Measurements from ENCODE around the gene LRRC37A.
"Not testable (repeated sequence)": the region's sequence is repeated elsewhere in the genome, so short reads cannot be mapped to it uniquely, and the experiment has no call there.

Gene LRRC37A

GRCh38 chr17:46294831-46295230 is at the start of gene LRRC37A:
LRRC37A (plus strand) TSS chr17:46295131; CDS start chr17:46295134, 3 bp downstream.
- DNase-seq: not testable (repeated sequence)

GRCh38 chr17:46249153-46249552 is 45.8 kb upstream of the LRRC37A start:
- not testable (repeated sequence) for DNase-seq

GRCh38 chr17:46252804-46253203 is 42.1 kb upstream of the LRRC37A start:
- DNase-seq: not testable (repeated sequence)

- peak; percentile 98 for DNase-seq
These were observed 41.2 kb upstream of the LRRC37A start for GRCh38 chr17:46253722-46254121.

GRCh38 chr17:46254215-46254614 is 40.7 kb upstream of the LRRC37A start:
- DNase-seq: not testable (repeated sequence)

GRCh38 chr17:46256369-46256768 is 38.6 kb upstream of the LRRC37A start:
- not testable (repeated sequence) for DNase-seq

GRCh38 chr17:46259845-46260661 is 34.9 kb upstream of the LRRC37A start:
- peak; percentile 57 for DNase-seq

- no peak for DNase-seq
These were observed 32.7 kb upstream of the LRRC37A start for GRCh38 chr17:46262271-46262670.

GRCh38 chr17:46264456-46265198 is 30.3 kb upstream of the LRRC37A start:
- no peak for DNase-seq

- not testable (repeated sequence) for DNase-seq
These were observed 28.8 kb upstream of the LRRC37A start for GRCh38 chr17:46266063-46266655.

GRCh38 chr17:46266656-46267544 is 28.0 kb upstream of the LRRC37A start:
- peak; percentile 73 for DNase-seq

- DNase-seq: no peak
These were observed 24.9 kb upstream of the LRRC37A start for GRCh38 chr17:46270032-46270431.

GRCh38 chr17:46273541-46274236 is 21.2 kb upstream of the LRRC37A start:
- DNase-seq: no peak

- DNase-seq: no peak
These were observed 20.7 kb upstream of the LRRC37A start for GRCh38 chr17:46274238-46274637.

GRCh38 chr17:46276728-46277479 is 18.0 kb upstream of the LRRC37A start:
- DNase-seq: not testable (repeated sequence)

- DNase-seq: not testable (repeated sequence)
These were observed 13.6 kb upstream of the LRRC37A start for GRCh38 chr17:46281336-46281735.

GRCh38 chr17:46282635-46283034 is 12.3 kb upstream of the LRRC37A start:
- DNase-seq: not testable (repeated sequence)

GRCh38 chr17:46284467-46284866 is 10.5 kb upstream of the LRRC37A start:
- DNase-seq: not testable (repeated sequence)

GRCh38 chr17:46285500-46285899 is 9.4 kb upstream of the LRRC37A start:
- DNase-seq: not testable (repeated sequence)

- DNase-seq: peak; percentile 64
These were observed 8.1 kb upstream of the LRRC37A start for GRCh38 chr17:46286764-46287221.

- not testable (repeated sequence) for DNase-seq
These were observed 7.3 kb upstream of the LRRC37A start for GRCh38 chr17:46287587-46287986.
